Ovary (tissue), 3 donors: Measurements from ENCODE around the gene SOCS3.

Experiments
- POLR2A ChIP-seq: fragments of 450-650 bp; IDR thresholded peaks from one replicate; pipeline ENCODE4 v1.6.1; 2017; ENCODE audit warnings: antibody characterized with exemption, mild to moderate bottlenecking, moderate library complexity
- TF ChIP-seq, protein P1 (sequence below), 3 donors: fragments of 450-650 bp in 2 of 3; fragments of 200-600 bp in 1 of 3; IDR thresholded peaks; one replicate each; pipeline versions ENCODE4 v1.5.1 to v1.8.0; 2016 to 2022; ENCODE audit warnings: antibody characterized with exemption in 3 of 3, mild to moderate bottlenecking in 1 of 3
- donor health status: DM: no; HTN: no; CAD: no.

DNA sequence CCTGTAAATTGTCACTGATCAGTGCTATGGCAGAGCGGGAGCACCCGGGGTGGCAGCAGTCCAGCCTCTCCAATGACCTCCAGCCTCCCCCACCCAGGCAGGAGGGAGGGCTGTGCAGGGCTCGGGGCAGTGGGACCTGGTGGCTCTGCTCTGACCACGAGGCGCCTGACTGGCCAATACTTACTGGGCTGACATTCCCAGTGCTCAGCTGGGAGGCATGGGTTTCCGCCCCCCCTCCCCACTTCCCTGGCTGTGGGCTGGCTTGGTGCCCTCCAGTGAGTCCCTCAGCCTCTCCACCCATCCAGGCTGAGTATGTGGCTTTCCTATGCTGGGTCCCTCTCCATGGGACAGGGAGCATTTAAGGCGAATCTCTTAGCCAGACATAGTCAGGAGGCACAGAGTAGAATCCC is 2.7 kb downstream of the SOCS3 start:
- peak; percentile 26 for TF ChIP-seq POLR2A
- TF ChIP-seq, protein P1, sequence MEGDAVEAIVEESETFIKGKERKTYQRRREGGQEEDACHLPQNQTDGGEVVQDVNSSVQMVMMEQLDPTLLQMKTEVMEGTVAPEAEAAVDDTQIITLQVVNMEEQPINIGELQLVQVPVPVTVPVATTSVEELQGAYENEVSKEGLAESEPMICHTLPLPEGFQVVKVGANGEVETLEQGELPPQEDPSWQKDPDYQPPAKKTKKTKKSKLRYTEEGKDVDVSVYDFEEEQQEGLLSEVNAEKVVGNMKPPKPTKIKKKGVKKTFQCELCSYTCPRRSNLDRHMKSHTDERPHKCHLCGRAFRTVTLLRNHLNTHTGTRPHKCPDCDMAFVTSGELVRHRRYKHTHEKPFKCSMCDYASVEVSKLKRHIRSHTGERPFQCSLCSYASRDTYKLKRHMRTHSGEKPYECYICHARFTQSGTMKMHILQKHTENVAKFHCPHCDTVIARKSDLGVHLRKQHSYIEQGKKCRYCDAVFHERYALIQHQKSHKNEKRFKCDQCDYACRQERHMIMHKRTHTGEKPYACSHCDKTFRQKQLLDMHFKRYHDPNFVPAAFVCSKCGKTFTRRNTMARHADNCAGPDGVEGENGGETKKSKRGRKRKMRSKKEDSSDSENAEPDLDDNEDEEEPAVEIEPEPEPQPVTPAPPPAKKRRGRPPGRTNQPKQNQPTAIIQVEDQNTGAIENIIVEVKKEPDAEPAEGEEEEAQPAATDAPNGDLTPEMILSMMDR (IDR thresholded peaks at IDR 0.05), result no peak
